Left lung (tissue), 10 donors: ENCODE results near the gene IGF1R. TPM values are rescaled to one million over a fixed set of nuclear protein-coding genes. Genes with fewer than 3 reads are reported as not detected.
A peak's percentile ranks its signal among the peaks of the same experiment; 100 is the strongest.

Experiments
- ATAC-seq: fragments of 200-7000 bp; cut with Tn5 transposase; one replicate; pipeline ENCODE4 v1.9.1; 2020; ENCODE audit warnings: moderate library complexity
- DNase-seq, 4 donors: peaks; one replicate each; pipeline ENCODE4 v3.0.0-alpha.2; 2013 to 2020
- H3K27ac ChIP-seq, 2 donors: fragments of 200-600 bp; sonication (generic) in 1 of 2; one replicate each; pipeline versions ENCODE4 v1.5.0 to v1.8.0; 2020 to 2021
- H3K27me3 ChIP-seq, 2 donors: fragments of 200-600 bp; sonication (generic) in 1 of 2; one replicate each; pipeline versions ENCODE4 v1.5.0 to v1.8.0; 2020 to 2021
- H3K36me3 ChIP-seq, 2 donors: fragments of 200-600 bp; sonication (generic) in 1 of 2; one replicate each; pipeline versions ENCODE4 v1.5.0 to v1.8.0; 2020 to 2021
- H3K4me1 ChIP-seq, 2 donors: fragments of 200-600 bp; one replicate each; pipeline ENCODE4 v1.8.0; 2021
- H3K4me3 ChIP-seq, 2 donors: fragments of 200-600 bp; sonication (generic) in 1 of 2; one replicate each; pipeline versions ENCODE4 v1.5.0 to v1.8.0; 2020 to 2021; ENCODE audit warnings: mild to moderate bottlenecking in 1 of 2
- H3K9me3 ChIP-seq, 2 donors: fragments of 200-600 bp; sonication (generic) in 1 of 2; one replicate each; pipeline versions ENCODE4 v1.5.0 to v1.8.0; 2020 to 2021
- intact Hi-C, 2 donors: fragments of 100-400 bp; cut with DNase I; formaldehyde crosslinking; loops; one replicate each; pipeline versions ENCODE4 v1.11.2 to v1.14.2; 2022
- polyA plus RNA-seq, 6 donors: library from polyadenylated mRNA; unstranded; fragments of 120-200 nt; gene quantifications; one replicate each; pipeline ENCODE4 v1.2.1, GENCODE V29; 2013; ENCODE audit not compliant: insufficient read length in 6 of 6
- total RNA-seq, 2 donors: library from RNA; stranded (reverse); fragmentation: NEBNext Ultra II Directional; extraction: Animal tissue kit (Norgen Biotek cat#: 25700); gene quantifications; one replicate each; pipeline ENCODE4 v1.2.1, GENCODE V29; 2021
- TF ChIP-seq, protein P1 (sequence below), 2 donors: fragments of 200-600 bp; sonication (generic) in 1 of 2; IDR thresholded peaks; one replicate each; pipeline versions ENCODE4 v1.5.0 to v1.8.0; 2021; ENCODE audit warnings: antibody characterized with exemption in 2 of 2
- donor health status: DM: no; HTN: yes; CAD: no.
- donor health status: DM: no; HTN: no; CAD: no.

The IGF1R gene
- total and polyA plus RNA-seq, 8 donors = 32.0 to 41.0 (median 37.0) TPM

DNA sequence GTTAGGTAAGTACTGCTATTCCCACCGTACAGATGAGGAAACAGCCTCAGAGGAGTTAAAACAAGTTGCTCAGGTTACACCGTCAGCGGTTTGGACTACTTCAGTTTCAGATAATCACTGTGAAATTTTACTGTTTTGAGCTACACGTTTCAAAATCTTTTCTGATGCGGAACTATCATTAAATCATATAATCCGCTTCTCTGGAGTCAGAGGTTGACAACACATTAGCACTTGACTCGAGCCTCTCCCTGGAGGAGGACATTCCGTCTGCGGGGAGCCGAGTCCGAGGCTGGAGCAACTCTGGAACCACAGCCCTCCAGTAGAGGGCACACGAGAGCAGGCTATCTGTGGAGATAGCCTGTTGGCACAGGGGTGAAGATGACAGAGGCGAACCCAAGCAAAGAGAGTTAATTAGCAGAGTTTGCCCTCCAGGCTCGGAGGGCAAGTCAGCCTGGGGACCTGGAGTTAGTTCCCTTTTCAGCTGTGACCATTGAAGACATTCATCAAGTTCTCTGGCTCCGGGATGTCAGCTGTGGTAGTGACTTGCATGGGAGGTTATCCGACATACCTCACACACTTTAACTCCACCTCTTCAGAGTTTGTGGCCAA lies 131.2 kb downstream of the IGF1R start:
- peaks cover 10 to 44% of the 10 kb centered on the region in 2 donors for H3K4me1 ChIP-seq
- no peak overlapping the region for H3K4me3 ChIP-seq
- no peak overlapping the region for H3K27ac ChIP-seq
- ATAC-seq = peak; percentile 90
- H3K36me3 ChIP-seq = no peaks in the 10 kb centered on the region
- peak in 3 of 4 donors; percentile 78 to 89 (median 79) for DNase-seq
- intact Hi-C loops = loop anchor here in 1 of 2 donors (10.0 kb wide), 2 partner anchors 125 to 285 kb away; no protein-coding TSS in a partner anchor
- no peaks in the 10 kb centered on the region for H3K27me3 ChIP-seq
- H3K9me3 ChIP-seq = no peaks in the 10 kb centered on the region
- TF ChIP-seq, protein P1, sequence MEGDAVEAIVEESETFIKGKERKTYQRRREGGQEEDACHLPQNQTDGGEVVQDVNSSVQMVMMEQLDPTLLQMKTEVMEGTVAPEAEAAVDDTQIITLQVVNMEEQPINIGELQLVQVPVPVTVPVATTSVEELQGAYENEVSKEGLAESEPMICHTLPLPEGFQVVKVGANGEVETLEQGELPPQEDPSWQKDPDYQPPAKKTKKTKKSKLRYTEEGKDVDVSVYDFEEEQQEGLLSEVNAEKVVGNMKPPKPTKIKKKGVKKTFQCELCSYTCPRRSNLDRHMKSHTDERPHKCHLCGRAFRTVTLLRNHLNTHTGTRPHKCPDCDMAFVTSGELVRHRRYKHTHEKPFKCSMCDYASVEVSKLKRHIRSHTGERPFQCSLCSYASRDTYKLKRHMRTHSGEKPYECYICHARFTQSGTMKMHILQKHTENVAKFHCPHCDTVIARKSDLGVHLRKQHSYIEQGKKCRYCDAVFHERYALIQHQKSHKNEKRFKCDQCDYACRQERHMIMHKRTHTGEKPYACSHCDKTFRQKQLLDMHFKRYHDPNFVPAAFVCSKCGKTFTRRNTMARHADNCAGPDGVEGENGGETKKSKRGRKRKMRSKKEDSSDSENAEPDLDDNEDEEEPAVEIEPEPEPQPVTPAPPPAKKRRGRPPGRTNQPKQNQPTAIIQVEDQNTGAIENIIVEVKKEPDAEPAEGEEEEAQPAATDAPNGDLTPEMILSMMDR (IDR thresholded peaks at IDR 0.05) = peak; percentile 86 to 92

DNA sequence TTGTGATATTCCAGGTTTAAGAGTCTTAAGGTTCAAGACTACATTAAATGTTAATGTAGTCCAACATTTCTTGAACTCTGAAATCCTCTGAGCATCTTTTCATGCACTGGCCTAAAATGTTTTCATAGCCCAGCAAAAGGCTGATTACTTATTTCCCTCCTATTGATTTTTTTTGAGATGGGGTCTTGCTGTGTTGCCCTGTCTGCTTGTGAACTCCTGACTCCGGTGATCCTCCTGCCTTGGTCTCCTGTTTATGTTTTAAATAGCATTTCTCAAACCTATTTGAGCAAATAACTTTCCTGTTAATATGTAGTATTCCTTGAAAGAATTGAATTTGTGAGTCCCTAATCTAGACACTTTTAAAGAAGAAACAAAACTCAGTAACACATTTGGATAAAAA lies 133.5 kb downstream of the IGF1R start:
- TF ChIP-seq, protein P1 (IDR thresholded peaks at IDR 0.05) = no peak
- intact Hi-C loops = no loop called here
- ATAC-seq (no peak), DNase-seq (no peak)
- no peaks in the 10 kb centered on the region for H3K36me3 ChIP-seq
- H3K27ac ChIP-seq = no peak overlapping the region
- H3K4me3 ChIP-seq = no peak overlapping the region
- no peaks in the 10 kb centered on the region for H3K9me3 ChIP-seq
- H3K27me3 ChIP-seq = no peaks in the 10 kb centered on the region
- peaks cover 5 to 24% of the 10 kb centered on the region in 2 donors for H3K4me1 ChIP-seq

DNA sequence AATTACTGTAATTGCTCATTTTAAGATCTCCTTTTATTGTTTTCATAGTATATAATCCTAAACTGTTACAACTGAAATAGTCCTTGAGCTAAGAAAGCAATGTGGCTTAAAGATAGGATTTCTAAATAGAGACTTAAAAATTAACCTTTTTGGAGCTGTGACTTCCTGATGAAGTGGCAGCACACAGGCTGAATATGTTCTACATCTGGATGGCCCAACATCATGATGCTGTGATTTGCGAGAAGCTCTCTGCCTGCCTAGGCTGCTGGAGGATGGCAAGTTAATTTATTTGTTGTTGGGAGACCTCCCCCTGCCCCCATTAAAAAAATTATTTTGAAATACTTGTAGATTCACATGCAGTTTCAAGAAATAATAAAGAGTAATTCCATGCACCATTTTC lies 134.5 kb downstream of the IGF1R start:
- DNase-seq = peak in 2 of 4 donors; percentile 86 to 92
- Histone ChIP-seq H3K36me3 (no peaks in the 10 kb centered on the region), H3K27ac (no peak overlapping the region), H3K4me3 (no peak overlapping the region), H3K9me3 (no peaks in the 10 kb centered on the region), H3K27me3 (no peaks in the 10 kb centered on the region), H3K4me1 (peaks cover 0 to 18% of the 10 kb centered on the region in 2 donors)
- intact Hi-C loops = no loop called here
- no peak for ATAC-seq
- TF ChIP-seq, protein P1 (IDR thresholded peaks at IDR 0.05) = no peak

DNA sequence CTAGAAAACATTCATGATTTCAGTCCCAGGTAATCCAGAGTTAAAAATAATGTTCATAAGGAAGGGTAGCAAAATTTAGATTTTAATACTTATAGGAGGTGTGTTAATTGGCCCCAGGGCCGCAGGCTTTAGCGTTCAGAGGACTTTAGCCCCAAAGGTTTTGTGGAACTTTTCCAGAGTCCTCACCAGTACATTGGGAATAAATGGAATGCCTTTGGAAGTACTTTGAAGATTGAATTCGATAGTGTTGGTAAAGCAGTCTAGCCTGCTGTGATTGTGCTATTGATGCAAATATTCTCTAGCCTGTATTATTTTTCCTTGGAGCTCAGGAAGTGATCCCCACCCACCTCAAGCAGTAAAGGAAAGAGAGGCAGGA lies 137.1 kb downstream of the IGF1R start:
- Histone ChIP-seq H3K27ac (no peak overlapping the region), H3K4me1 (peaks cover 0 to 15% of the 10 kb centered on the region in 2 donors), H3K4me3 (no peak overlapping the region), H3K36me3 (no peaks in the 10 kb centered on the region), H3K27me3 (no peaks in the 10 kb centered on the region), H3K9me3 (no peaks in the 10 kb centered on the region)
- TF ChIP-seq, protein P1 (IDR thresholded peaks at IDR 0.05) = no peak
- ATAC-seq = no peak
- no peak for DNase-seq
- intact Hi-C loops = no loop called here

DNA sequence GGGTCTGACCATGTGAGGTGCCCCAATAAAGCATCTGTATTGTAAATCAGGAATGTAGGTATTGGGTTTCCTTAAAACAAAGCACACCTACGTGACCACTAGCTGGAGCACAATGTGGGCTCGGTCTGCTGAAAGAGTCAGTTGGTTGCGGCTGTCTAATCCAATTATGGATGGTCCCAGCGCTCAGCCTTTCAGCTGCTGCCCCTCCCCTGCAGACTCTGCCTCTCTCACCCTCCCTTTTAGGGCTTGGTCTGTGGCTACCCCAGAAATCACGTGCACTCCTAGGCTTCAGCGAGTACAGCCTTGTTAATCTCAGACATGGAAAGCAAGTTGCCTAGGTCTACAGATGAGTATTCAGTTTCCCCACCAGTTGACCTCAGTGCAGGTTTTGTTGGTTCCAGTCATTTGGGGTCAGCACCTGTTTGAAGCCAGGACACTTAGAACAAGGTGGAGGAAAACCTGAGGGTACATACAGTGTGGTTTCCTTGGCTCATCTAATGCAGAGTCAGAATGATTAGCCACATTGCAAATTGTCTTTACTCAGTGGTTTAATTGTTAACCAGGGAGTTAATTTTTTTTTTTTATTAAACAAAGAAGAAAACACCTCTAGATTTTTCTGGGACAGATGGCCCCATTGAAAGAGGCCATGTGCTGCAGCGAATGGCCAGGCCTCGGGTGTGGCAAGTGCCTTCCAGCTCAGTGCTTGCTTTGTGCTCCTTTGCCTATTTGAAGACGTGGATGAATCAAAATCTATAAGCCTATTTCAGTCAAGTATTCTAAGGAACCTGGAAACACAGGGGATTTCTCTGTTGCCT lies 137.7 kb downstream of the IGF1R start:
- Histone ChIP-seq H3K4me3 (no peak overlapping the region), H3K27me3 (no peaks in the 10 kb centered on the region), H3K36me3 (no peaks in the 10 kb centered on the region), H3K9me3 (no peaks in the 10 kb centered on the region), H3K27ac (no peak overlapping the region), H3K4me1 (peaks cover 0 to 20% of the 10 kb centered on the region in 2 donors)
- ATAC-seq = peak; percentile 62
- TF ChIP-seq, protein P1 (IDR thresholded peaks at IDR 0.05) = no peak
- no peak for DNase-seq
- intact Hi-C loops = no loop called here
